ENCODE data around the gene PNMA6F. TPM values are rescaled to one million over a fixed set of nuclear protein-coding genes. Genes with fewer than 3 reads are reported as not detected.

Gene PNMA6F
- total and polyA plus RNA-seq, 7 donors, result not detected

DNA sequence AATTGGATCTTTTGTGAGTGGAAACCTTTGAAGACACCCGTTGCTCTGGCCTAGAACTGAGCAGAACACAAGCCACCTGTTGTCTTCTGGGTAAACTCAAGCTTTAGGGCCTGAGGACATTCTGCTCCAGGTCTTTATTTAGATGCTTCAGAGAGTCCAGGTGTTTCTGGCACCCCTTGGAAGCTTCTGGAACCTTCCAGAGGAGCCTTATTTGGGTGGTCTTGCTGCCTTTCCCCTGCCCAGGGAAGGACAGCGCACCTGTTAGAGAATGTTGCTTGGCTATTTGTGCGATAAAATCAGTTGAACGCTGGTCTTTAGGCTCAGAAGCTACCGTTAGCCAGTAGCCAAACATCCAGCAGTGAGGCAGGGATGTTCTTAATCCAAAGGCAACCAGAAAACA is 15.4 kb upstream of the PNMA6F start:
- Histone ChIP-seq H3K27me3 (ENCODE audit: insufficient read depth in 3 of 3, low read length in 2 of 3) (no peaks in the 10 kb centered on the region), H3K9me3 (no peaks in the 10 kb centered on the region), H3K4me3 (no peak overlapping the region), H3K27ac (no peak overlapping the region), H3K36me3 (ENCODE audit: insufficient read depth in 1 of 2, low read depth in 1 of 2) (no peaks in the 10 kb centered on the region), H3K4me1 (peaks cover 4% of the 10 kb centered on the region)
- TF ChIP-seq, protein P1, sequence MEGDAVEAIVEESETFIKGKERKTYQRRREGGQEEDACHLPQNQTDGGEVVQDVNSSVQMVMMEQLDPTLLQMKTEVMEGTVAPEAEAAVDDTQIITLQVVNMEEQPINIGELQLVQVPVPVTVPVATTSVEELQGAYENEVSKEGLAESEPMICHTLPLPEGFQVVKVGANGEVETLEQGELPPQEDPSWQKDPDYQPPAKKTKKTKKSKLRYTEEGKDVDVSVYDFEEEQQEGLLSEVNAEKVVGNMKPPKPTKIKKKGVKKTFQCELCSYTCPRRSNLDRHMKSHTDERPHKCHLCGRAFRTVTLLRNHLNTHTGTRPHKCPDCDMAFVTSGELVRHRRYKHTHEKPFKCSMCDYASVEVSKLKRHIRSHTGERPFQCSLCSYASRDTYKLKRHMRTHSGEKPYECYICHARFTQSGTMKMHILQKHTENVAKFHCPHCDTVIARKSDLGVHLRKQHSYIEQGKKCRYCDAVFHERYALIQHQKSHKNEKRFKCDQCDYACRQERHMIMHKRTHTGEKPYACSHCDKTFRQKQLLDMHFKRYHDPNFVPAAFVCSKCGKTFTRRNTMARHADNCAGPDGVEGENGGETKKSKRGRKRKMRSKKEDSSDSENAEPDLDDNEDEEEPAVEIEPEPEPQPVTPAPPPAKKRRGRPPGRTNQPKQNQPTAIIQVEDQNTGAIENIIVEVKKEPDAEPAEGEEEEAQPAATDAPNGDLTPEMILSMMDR (IDR thresholded peaks at IDR 0.05), result no peak
- ATAC-seq, result no peak
- 63 to 87% (median 71%) methylated on average over 5 of the region's 5 CpGs for WGBS, 3 donors
- DNase-seq, result no peak
- intact Hi-C loops (cut with DNase I), result no loop called here

DNA sequence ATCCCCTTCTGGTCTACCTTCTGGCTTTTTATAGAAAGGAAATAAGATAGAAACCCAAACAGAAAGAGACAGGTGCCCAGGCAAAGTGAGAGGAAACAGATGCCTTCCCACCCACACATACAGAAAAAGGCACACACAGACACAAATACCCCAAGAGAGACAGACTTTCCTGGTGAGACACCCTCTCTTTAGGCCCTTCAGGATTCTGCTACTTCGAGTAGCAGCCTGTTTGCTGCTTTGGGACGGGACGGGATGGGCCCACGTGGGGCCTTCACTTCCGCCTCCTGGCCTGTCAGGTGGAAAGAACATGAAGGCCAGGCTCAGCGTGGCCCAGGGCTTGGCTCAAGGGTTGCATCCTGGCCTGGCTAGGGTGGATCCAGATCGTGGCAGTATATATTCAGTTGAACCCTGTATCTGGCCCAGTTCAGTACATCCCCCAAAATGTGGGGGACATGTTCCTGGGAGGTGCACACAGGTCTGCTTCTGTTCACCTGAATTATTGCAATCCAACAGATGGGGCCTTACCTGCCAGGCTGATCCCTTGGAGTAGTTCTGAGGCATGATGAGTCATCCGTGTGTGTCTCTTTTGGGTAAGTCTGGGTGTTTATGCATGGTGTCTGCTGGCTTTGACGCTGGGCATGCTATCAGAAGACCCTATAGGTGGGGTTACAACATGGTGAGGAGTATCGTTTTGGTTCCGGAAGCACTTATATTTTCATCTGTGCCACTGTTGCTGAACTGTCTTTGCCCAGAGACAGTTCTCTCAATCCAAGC is 14.7 kb upstream of the PNMA6F start:
- WGBS, 3 donors, result 69 to 90% (median 84%) methylated on average over 7 to 11 of the region's 11 CpGs
- H3K27ac ChIP-seq, result no peak overlapping the region
- H3K4me1 ChIP-seq, result peaks cover 4% of the 10 kb centered on the region
- TF ChIP-seq, protein P1 (IDR thresholded peaks at IDR 0.05), result no peak
- H3K9me3 ChIP-seq, result no peaks in the 10 kb centered on the region
- intact Hi-C loops (cut with DNase I), result no loop called here
- DNase-seq (no peak), ATAC-seq (no peak)
- H3K4me3 ChIP-seq, result no peak overlapping the region
- no peaks in the 10 kb centered on the region for H3K36me3 ChIP-seq (ENCODE audit: insufficient read depth in 1 of 2, low read depth in 1 of 2)
- H3K27me3 ChIP-seq (ENCODE audit: insufficient read depth in 3 of 3, low read length in 2 of 3), result no peaks in the 10 kb centered on the region

DNA sequence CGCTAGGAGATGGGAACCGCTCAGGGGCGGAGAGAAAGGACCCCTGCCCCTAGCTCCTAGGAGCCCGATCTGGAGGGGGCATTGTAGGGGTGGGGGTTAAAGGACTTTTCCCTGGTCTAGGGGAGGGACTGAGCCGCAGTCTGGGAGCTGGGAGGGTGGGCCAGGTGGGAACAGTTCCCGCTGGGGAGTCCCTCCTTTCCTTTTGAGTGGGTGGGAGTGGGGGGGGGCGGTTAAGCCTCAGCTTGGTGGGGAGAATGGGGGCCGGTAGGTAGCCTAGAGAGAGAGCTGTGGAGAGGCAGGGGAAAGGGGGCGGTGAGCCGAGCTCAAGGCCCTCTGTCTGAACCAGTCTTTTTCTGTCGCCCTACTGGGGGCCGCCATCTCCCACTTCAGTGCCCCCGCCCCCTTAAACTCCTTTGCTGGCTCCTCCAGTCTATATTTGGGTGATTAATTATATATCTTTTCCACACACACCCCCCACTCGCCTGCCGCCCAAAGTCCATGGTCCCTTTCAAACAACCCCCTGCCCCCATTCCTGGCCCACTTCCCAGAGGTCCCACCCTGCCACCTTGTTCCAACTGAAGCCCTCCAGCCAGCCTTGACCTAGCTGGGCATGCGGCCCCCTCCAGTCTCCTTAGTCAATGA is 13.2 kb upstream of the PNMA6F start:
- no peaks in the 10 kb centered on the region for H3K36me3 ChIP-seq (ENCODE audit: insufficient read depth in 1 of 2, low read depth in 1 of 2)
- no peaks in the 10 kb centered on the region for H3K9me3 ChIP-seq
- intact Hi-C loops (cut with DNase I), result no loop called here
- peak overlapping the region; percentile 71 for H3K4me3 ChIP-seq
- ATAC-seq, result no peak
- no peaks in the 10 kb centered on the region for H3K27me3 ChIP-seq (ENCODE audit: insufficient read depth in 3 of 3, low read length in 2 of 3)
- peak overlapping the region; percentile 66 for H3K27ac ChIP-seq
- DNase-seq, result no peak
- TF ChIP-seq, protein P1 (IDR thresholded peaks at IDR 0.05), result no peak
- peaks cover 4% of the 10 kb centered on the region for H3K4me1 ChIP-seq
- 21 to 47% (median 29%) methylated on average over 3 to 16 of the region's 16 CpGs for WGBS, 3 donors

DNA sequence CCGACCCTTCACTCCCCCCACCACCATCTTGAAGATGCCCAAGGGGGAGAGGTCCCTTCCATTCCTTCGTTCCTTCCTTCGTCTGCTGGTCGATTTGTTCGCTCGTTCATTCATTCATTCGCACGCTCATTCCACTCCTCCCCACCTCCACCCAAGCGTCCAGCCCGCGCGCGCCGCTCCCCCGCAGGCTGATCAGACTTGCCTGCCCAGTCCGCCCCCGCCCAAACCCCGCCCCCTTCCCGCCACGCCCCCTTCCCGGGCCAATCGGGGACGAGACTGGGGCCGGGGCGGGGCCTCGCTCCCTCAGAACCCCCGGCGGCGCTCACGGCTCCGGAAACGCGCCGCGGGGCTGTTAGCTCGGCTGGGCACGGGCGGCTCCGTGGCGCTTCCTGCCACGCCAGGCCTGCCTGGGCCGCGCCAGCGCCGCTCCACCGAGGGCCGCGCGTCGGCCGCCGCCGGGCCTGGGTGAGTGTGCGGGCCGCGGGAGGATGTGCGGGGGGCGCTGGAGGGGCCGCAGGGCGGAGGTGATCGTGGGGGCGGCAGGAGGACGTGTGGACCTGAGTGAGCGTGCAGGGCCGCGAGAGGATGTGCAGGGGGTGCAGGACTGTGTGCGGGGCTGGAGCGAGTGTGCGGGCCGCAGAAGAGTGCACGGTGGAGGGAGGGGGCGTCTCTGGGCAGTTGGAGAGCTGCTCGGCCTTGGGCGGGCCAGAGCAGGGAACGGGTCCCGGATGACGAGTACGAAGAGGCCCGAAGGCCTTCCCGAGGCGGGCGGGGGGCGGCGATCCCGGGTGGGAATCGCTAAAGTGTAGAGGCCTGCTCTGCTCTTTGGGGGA is 12.5 kb upstream of the PNMA6F start, which contains the start of gene ZNF275:
Gene ZNF275, plus strand, starts transcription at position 333 of the 833 bp plus-strand sequence. CDS start 2,527 bp downstream, outside the sequence.
- intact Hi-C loops (cut with DNase I), result no loop called here
- WGBS, 3 donors, result 1 to 38% (median 1%) methylated on average over 18 to 79 of the region's 86 CpGs

More for the DNA sequence above, 12.5 kb upstream of the PNMA6F start, which contains the start of gene ZNF275:
- no peaks in the 10 kb centered on the region for H3K9me3 ChIP-seq
- H3K36me3 ChIP-seq (ENCODE audit: insufficient read depth in 1 of 2, low read depth in 1 of 2), result no peaks in the 10 kb centered on the region
- peak; percentile 82 to 87 for DNase-seq
- ATAC-seq, result peak; percentile 98 to 100 (median 99)
- H3K27ac ChIP-seq, result peak within 1 kb of the TSS; percentile 66
- peaks cover 4% of the 10 kb centered on the region for H3K4me1 ChIP-seq
- TF ChIP-seq, protein P1 (IDR thresholded peaks at IDR 0.05), result no peak
- H3K27me3 ChIP-seq (ENCODE audit: insufficient read depth in 3 of 3, low read length in 2 of 3), result peaks cover 0 to 2% (median 0%) of the 10 kb centered on the region in 3 donors
- peak within 1 kb of the TSS; percentile 71 for H3K4me3 ChIP-seq

Measured in psoas muscle (tissue), 8 donors.